HG03571 (cell line): Measurements from ENCODE around the gene ACVRL1.
"Not testable (repeated sequence)": the region's sequence is repeated elsewhere in the genome, so short reads cannot be mapped to it uniquely, and the experiment has no call there.

ENCODE experiments used
- ATAC-seq: cut with Tn5 transposase; IDR thresholded peaks from one replicate; pipeline ENCODE4 v1.9.1; 2021; ENCODE audit not compliant: unreplicated experiment

The ACVRL1 gene

GRCh38 chr12:51873251-51873994 is 33.9 kb upstream of the ACVRL1 start:
- no peak for ATAC-seq

- ATAC-seq, result no peak
These were observed 33.3 kb upstream of the ACVRL1 start for GRCh38 chr12:51874000-51874399.

DNA sequence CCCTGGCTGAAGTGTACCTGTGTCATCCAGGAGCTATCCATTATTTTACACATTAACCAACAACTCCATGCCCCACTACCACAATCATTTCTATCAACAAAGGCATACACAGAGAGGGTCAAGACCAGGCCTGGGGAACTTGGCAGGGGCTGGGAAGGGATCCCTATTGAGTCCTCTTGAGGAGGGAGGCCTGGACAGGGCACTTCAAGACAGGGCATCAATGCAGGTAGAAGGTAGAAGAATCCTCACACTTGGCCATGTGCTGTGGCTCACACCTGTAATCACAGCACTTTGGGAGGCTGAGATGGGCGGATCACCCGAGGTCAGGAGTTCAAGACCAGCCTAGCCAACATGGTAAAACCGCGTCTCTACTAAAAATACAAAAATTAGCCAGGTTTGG is 32.8 kb upstream of the ACVRL1 start:
- ATAC-seq, result no peak

- ATAC-seq, result no peak
These were observed 28.2 kb upstream of the ACVRL1 start for GRCh38 chr12:51879102-51879501.

DNA sequence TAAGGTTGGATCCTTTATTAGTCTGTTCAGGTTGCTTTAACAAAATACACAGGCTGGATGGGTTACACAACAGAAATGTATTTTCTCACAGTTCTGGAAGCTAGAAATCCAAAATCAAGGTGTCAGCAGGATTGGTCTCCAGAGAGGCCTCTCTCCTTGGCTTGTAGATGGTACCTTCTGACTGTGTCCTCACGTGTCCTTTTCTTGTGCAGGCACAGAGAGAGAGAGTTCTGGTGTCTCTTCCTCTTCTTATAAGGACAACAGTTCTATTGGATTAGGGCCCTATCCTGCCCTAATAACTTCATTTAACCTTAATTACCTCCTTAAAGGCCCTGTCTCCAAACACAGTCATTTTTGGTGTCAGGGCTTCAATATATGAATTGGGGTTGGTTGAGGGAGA is 24.0 kb upstream of the ACVRL1 start:
- ATAC-seq, result no peak

DNA sequence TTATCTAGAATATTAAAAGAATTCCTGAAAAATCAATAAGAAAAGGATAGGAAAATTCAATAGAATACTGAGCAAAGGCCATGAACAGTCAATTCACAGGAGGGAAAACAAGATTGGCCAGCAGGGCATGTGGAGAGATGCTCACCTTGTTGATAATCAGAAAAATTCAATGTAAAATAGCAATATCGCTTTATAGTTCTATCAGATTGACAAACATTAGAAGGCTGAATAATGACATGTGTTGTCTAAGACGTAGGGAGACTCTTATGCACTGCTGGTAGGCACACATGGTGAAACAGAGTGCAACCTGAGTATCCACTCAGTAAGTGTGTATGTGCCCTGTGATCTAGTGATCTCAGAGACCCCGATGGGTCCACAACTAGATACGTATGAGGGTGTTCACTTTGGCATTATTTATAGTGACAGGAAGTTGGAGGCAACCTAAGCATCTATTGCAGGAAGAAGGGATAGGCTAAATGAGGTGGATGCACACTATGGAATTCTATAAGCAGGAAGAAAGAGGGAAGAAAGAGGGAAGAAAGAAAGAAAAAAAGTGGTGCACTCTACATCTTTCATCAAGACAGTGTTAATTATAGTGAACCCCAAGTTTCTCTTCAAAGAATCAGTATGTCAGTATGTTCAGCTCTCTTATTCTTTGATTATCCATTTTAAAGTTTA is 23.2 kb upstream of the ACVRL1 start:
- no peak for ATAC-seq

- ATAC-seq, result no peak
These were observed 22.6 kb upstream of the ACVRL1 start for GRCh38 chr12:51884676-51885229.

DNA sequence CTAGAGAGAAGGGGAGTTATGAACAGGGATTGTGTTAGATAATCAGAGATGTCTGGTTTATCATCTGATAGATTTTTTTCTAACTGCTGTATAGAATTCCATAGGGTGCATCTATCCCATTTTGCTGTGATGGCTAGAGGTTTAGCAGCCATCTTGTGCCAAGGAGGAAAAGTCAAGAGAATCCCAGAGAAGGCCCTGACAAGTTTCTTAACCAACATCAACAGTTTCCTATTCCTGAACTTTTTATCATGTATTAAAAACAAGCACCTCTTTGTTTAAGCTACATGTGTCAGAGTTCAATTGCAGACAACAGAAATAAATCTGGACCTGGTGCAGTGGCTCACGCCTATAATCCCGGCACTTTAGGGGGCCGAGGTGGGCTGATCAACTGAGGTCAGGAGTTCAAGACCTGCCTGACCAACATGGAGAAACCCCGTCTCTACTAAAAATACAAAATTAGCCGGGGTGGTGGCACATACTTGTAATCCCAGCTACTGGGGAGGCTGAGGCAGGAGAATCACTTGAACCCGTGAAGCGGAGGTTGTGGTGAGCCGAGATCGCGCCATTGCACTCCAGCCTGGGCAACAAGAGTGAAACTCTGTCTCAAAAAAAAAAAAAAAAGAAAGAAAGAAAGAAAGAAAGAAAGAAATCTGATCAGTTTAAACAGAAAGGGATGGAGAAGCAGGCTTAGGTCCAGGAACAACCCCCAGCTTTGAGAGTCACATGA is 21.8 kb upstream of the ACVRL1 start:
- ATAC-seq, result not testable (repeated sequence)

DNA sequence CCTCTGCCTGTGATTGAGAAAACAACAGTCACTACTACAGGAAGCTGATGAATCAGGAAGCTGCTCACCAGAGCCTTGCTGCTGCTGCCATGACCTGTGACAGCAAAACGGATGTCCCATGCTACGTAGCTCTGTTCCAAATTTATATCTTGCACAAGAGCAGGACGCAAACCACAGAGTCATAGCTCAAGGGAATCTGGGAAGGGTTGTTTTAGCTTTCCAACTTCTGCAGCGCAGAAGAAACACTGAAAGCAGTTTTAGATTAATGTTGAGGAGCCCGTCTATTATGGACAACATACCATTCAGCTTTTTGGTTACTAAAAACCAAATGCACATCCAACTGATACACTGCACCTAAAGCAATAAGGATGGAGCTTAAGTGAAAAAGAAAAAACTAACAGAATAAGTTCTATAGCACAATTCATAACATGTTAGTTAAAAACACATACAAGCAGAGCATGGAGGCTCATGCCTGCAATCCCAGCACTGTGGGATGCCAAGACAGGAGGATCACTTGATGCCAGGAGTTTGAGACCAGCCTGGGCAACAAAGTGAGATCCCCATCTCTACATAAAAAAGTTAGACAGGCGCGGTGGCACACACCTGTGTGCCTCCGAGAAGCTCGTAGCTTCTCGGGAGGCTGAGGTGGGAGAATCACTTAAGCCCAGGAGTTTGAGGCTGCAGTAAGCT is 21.1 kb upstream of the ACVRL1 start:
- ATAC-seq, result no peak

GRCh38 chr12:51887476-51888315 is 19.6 kb upstream of the ACVRL1 start, which contains the start of gene ANKRD33:
TSS of gene ANKRD33 (plus strand) at chr12:51888103. CDS start at chr12:51888187, 84 bp downstream.
- no peak for ATAC-seq

- no peak for ATAC-seq
These were observed 18.7 kb upstream of the ACVRL1 start for GRCh38 chr12:51888316-51889215.

DNA sequence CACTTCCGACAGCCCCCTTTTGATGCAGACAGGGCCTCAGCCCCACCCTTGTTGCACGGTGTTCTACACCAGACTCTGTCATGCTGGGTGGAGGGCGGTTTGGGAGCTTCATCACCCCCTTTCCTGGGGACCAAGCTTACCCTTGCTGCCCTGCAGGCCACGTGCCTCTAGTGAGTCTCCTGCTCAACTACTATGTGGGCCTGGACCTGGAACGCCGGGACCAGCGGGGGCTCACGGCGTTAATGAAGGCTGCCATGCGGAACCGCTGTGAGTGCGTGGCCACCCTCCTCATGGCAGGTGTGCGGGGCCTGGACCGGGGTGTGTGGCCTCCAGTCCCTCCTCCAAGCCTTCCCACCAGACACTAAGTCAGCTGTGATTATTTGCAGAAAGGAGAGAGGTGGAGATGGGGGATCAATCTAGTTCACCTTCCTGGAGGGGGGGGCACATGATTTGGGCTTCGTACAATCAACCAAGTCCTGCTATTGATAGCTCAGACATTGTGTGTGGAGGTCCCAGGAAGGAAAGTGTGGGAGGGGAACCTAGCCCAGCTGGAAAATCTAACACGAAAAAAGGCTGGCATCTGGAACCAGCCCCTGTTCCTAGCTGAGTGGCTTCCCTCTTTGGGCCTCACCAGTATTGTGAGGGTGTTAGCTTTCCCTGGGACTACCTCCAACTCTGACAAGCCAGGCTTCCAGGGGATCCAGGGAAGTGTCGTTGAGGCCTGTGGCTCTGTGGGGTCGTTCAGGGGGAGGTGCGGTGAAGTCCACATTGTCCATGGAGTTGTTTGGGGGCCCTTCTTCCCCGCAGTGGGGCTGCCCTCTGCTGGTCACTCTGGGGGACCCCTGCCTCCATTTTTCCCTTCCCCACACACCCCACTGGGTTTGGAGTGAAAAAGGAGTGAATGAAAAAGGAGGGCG is 17.8 kb upstream of the ACVRL1 start:
- ATAC-seq, result no peak

- no peak for ATAC-seq
These were observed 17.2 kb upstream of the ACVRL1 start for GRCh38 chr12:51890133-51890464.

DNA sequence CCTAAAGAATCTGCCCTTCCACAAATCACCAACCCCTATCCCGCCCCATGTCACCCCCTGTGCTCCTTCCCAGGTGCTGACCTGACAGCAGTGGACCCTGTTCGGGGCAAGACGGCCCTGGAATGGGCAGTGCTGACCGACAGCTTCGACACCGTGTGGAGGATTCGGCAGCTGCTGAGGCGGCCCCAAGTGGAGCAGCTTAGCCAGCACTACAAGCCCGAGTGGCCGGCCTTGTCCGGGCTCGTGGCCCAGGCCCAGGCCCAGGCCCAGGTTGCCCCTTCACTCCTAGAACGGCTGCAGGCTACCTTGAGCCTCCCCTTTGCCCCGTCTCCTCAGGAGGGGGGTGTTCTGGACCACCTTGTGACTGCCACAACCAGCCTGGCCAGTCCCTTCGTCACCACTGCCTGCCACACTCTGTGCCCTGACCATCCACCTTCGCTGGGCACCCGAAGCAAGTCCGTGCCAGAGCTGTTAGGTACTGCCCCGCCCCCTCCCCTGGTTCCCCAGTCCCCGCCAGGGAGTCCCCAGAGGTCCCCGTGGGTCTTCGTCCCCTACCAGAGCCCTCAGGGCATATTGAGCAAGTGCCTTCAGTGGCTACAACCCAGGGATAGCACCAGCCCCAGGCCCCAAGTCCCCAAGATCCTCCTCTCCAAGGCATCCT is 16.7 kb upstream of the ACVRL1 start:
- ATAC-seq, result no peak

DNA sequence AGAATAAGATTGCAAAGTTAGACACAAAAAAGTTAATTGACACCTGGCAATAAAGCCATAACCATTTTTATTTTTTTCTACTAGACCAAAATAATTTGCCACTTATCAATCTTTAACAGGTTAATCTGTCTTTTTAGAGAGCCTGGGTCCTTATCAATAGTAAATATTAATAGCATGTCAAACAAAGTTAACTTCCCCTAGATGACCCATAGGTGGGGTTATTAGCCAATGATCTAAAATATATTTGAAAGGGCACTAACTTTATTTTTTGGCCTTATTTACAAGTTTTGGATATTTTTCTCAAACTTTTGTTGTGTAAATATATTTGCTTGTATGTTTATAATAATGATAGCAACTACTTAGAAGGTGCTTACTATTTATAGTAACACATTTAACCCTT is 15.5 kb upstream of the ACVRL1 start:
- ATAC-seq, result no peak

DNA sequence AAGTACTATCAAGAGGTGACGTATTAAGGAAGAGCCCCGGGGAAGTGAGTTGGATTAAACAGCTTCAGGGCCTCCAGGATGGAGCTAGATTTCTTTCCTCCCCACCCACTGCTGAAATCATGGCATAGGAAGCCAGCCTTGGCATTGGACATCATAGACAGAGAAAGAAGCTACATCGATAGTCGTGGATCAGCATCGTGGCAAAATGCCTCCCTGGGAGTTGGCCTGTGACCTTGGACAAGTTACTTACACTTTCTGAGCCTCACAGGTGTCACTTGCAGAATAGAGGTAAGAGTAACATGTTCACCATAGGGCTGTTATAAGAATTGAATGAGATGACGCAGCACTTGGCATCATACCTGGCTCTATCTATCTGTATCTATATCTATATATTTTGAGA is 13.5 kb upstream of the ACVRL1 start:
- no peak for ATAC-seq

DNA sequence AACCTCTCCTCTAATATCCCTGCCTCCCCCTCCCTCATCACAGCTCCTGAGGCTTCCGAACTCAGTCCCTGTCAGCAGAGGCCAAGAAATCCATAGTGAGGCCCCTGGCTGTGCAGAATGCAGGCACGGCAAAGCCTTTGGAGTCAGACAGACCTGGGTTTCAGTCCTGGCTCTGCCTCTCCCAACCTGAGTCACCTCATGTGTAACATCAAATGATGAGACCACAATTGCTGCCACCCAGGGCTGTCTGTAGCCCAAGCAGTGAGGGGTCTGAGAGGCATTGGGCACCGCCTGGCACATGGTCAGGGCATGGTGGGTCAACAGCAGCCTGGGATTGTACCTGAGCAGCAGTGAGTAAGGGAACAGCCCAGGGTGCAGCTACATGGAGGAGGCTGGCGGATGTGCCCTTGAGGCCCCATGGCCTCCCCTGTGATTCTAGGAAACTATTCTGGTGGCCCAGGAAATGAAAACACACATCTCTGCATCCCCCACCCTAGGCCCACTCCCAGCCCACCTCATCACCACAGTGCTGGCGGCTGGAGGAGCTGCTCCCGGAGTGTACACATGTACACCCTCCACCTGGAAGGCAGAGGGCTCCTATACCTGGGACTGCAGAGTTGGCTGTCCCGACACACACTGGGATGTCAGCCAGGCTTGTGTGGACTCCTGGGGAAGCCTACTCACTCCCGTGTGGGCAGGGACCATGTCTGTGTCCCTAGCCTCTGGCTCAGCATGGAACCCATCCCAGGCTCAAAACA is 11.7 kb upstream of the ACVRL1 start:
- no peak for ATAC-seq
